GM12872 (cell line): ENCODE measurements around the gene CD200.

Experiments used
- TF ChIP-seq, protein P1 (sequence below): IDR thresholded peaks from 3 replicates; pipeline ENCODE4 v1.5.1; 2011; ENCODE audit warnings: low read depth, mild to moderate bottlenecking, low read length, moderate library complexity; ENCODE audit not compliant: insufficient read depth

Gene CD200

DNA sequence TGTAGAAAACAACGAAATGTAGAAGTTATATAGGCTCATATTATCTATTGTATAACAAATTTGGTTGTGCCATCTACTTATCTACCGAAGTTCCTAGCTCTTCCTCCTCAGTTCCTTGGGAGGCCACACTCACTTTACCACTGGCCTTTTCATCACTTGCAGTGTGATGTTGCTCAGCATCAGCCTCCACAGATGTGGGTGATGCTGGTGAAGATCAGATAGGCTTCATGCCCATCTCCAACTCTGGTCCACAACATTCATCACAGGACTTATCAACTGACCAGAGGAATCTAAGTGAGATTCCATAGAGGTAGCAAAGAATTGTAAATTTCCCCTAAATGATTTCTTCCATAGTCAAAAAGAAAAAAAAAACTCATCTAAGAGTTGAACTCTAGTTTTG is 8.4 kb downstream of the CD200 start:
- TF ChIP-seq, protein P1, sequence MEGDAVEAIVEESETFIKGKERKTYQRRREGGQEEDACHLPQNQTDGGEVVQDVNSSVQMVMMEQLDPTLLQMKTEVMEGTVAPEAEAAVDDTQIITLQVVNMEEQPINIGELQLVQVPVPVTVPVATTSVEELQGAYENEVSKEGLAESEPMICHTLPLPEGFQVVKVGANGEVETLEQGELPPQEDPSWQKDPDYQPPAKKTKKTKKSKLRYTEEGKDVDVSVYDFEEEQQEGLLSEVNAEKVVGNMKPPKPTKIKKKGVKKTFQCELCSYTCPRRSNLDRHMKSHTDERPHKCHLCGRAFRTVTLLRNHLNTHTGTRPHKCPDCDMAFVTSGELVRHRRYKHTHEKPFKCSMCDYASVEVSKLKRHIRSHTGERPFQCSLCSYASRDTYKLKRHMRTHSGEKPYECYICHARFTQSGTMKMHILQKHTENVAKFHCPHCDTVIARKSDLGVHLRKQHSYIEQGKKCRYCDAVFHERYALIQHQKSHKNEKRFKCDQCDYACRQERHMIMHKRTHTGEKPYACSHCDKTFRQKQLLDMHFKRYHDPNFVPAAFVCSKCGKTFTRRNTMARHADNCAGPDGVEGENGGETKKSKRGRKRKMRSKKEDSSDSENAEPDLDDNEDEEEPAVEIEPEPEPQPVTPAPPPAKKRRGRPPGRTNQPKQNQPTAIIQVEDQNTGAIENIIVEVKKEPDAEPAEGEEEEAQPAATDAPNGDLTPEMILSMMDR = no peak

DNA sequence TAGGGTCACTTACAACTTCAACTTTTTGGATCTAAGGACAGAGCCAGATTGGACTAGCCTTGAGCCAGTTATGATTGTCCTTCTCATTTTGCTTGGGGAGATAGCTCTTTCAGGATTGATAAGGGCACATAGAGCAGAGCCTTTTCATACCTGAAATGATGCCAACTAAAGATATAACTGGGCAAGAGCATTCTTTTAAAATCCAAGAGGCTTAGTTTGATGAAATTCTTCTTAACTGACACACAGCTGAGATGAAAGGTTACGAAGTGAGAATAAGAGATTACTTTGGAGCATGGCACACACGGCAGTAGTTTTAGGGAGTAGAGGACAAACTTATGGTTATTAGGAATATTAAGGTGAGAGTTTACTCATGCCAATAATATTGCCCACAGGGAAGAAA is 12.7 kb downstream of the CD200 start:
- TF ChIP-seq, protein P1 = no peak

DNA sequence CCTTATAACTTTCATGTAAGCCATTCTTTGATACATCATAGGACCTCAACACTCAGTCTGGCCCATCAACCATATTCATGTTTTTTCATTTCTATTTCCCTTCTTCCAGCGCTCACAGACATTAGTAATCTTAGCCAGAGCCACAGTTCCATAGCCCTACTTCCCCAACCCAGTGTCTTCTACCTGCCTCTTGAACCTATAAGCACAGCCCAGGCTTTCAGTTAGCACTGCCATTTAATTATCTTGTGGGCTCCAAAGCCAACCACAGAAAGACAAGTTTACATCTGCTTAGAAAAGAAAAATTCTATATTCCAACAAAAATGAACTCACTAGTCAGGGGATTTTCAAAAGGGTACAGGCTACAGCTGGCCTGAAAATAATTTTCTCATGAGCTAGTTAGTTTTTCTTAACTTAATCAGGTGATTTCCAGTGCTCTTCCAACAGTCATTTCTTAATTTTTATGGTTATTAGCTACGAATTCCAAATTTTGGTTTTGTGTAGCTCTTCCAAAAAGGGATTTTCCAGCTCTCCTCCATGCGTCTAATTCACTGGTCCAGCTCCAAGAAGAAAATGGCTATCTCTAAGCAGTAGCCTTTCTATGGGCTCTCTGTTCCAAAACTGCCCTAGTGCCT is 13.7 kb downstream of the CD200 start:
- TF ChIP-seq, protein P1 = no peak

DNA sequence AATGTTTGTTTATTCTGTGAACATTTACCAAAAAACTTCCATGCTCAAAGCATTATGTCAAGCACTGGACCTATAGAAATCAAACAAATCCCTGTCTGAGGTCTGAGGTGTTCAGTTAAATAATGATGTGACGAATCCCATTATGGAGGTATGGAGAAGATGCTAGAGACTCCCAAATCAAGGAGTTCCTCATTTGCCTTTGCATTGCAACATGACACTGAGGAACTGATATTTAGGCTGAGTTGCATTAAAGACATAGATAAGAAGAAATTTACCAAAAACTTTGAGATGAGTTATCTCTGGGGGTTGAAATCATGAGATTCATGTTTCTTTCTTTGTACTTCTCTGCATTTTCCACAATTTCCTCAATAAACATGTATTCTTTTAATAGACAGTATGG is 16.0 kb downstream of the CD200 start:
- TF ChIP-seq, protein P1 = no peak

DNA sequence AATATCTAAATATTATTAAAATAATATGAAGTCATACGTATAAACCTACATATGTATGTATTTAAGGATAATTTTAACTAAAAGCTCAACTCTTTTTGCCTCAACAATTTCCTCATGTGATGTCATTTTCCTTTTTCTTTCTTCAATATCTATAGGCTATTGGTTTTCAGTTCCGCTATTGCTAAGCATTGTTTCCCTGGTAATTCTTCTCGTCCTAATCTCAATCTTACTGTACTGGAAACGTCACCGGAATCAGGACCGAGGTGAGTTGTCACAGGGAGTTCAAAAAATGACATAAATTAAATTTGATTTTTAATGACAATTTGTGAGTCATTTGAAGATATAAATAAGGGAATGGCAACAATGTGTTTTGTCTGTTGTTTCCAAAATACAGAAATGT is 16.6 kb downstream of the CD200 start:
- TF ChIP-seq, protein P1 = no peak

DNA sequence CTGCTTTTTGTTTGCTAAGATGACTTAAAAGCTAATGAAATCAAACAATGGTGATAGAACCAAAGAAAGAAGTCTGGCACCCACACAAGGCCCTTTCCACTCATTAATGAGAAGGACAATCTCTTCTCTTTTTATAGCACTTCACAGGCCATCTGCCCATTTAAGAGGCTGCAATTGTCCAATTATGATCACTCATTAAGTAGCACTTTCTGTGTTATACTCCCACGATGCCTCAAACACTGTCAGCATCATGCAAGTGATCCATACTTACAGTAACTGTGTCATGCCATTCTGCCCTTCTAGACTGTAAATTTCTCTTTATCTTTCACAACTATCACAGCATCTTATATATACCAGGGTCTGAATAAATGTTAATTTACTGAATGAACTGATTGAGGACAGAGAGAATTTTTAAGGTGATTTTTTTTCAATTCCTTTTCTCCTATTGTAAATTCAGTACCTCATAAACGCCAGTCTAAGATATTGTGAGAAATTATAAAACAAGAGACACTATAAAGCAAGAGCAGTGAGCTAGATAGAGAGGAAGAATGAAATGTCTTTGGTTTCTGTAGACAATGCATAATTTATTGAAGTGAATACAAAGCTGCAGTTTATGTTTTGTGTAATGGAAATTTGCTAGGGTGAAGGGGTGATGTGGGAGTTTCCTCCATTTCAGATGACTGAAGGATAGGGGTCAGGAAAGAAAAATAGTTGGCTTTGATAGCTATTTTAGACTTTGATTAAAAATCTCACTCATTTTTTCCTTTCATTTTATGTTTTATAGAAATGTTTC is 17.3 kb downstream of the CD200 start:
- TF ChIP-seq, protein P1 = no peak

DNA sequence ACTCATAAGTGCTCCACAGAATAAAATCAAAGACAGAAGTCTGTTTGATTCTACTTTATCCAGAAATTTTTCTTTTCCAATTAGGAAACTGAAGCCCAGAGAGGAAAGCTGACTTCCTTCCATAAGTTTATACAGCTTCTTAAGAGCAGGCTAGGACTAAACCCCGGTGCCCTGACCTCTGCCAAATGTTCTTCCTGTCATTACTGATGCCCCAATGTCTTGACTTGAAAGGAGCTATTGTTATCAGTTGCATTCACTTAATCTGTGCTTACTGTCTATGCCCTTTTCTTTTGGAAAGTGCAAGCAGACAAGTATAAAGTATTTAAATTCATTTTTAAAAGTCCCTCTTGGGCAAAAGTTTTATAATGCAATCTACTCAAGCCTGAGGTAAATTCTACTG is 18.1 kb downstream of the CD200 start:
- TF ChIP-seq, protein P1 = no peak
